Measurements from ENCODE around the gene TNFRSF11A. TPM values are rescaled to one million over a fixed set of nuclear protein-coding genes. Genes with fewer than 3 reads are reported as not detected.
A peak's percentile ranks its signal among the peaks of the same experiment; 100 is the strongest.

Gene TNFRSF11A
- total RNA-seq, 4 donors from 2014 or later: 2.1 to 22.7 (median 3.8) TPM

GRCh38 chr18:62438402-62438801, 113.3 kb downstream of the TNFRSF11A start:
- TF ChIP-seq CTCF (IDR thresholded peaks at IDR 0.05): no peak
- no peak for DNase-seq (ENCODE audit: low spot score)
- ATAC-seq (ENCODE audit: low FRiP score): peak; percentile 1

GRCh38 chr18:62438866-62439265, 113.8 kb downstream of the TNFRSF11A start:
- ATAC-seq (ENCODE audit: low FRiP score) (no peak), DNase-seq (ENCODE audit: low spot score) (no peak)
- TF ChIP-seq CTCF (IDR thresholded peaks at IDR 0.05): no peak

Small RNAs within 50 kb of the gene (small RNA-seq; reads per million reads assigned to genes)
- gene AC100843.2 (not detected), gene RF00019 (not detected)

Other genes with a start within 250 kb of the TNFRSF11A start
- gene PIGN, start 138.3 kb upstream of the TNFRSF11A start, total RNA-seq: 10 to 100 TPM; 19.7 to 31.8 (median 24.8) TPM
- 10 to 100 TPM; 21.8 to 42.7 (median 29.8) TPM for gene RELCH, start 138.1 kb upstream of the TNFRSF11A start, total RNA-seq
- gene ZCCHC2, start 197.7 kb downstream of the TNFRSF11A start, total RNA-seq: 10 to 100 TPM; 22.1 to 37.1 (median 30.7) TPM

Measured in omental fat pad (tissue), 4 donors.